PFSK-1 (cell line): ENCODE data around the gene FAM20C.

Source experiments
- FOXP2 ChIP-seq: optimal IDR thresholded peaks from 2 replicates; pipeline ENCODE3; 2011; ENCODE audit warnings: borderline replicate concordance, control low read depth, inconsistent platforms; ENCODE audit not compliant: insufficient read depth; ENCODE audit errors: extremely low read length, extremely low read depth
- POLR2AphosphoS5 ChIP-seq: IDR thresholded peaks from 2 replicates; pipeline ENCODE4 v1.6.1; 2012; ENCODE audit warnings: low read depth, mild to moderate bottlenecking, control low read depth, low read length, moderate library complexity
- REST ChIP-seq, 2 experiments: IDR thresholded peaks; 2 replicates each; pipeline versions ENCODE4 v1.6.1 to v1.8.0; 2011 to 2012; ENCODE audit warnings: low read depth in 2 of 2, low read length in 2 of 2, control low read depth in 1 of 2, inconsistent platforms in 1 of 2, mild to moderate bottlenecking in 1 of 2, moderate library complexity in 1 of 2; ENCODE audit not compliant: insufficient read depth in 1 of 2
- SIN3A ChIP-seq: IDR thresholded peaks from 2 replicates; pipeline ENCODE4 v1.6.1; 2012; ENCODE audit warnings: mild to moderate bottlenecking, low read length, moderate library complexity, borderline replicate concordance; ENCODE audit not compliant: insufficient read depth
- TAF1 ChIP-seq: IDR thresholded peaks from 2 replicates; pipeline ENCODE4 v1.6.1; 2012; ENCODE audit warnings: low read length, control low read depth, borderline replicate concordance; ENCODE audit not compliant: insufficient read depth

The FAM20C gene

GRCh38 chr7:298743-299142 lies 106.4 kb downstream of the FAM20C start:
- TF ChIP-seq FOXP2 (no peak), TAF1 (no peak), REST (IDR thresholded peaks at IDR 0.05; ENCODE audit: insufficient read depth in 1 of 2, low read depth in 2 of 2, low read length in 2 of 2) (no peak), POLR2AphosphoS5 (no peak), SIN3A (no peak)

- TF ChIP-seq TAF1, result no peak
- no peak for TF ChIP-seq REST (IDR thresholded peaks at IDR 0.05; ENCODE audit: insufficient read depth in 1 of 2, low read depth in 2 of 2, low read length in 2 of 2)
- no peak for TF ChIP-seq SIN3A
- TF ChIP-seq FOXP2, result no peak
- no peak for TF ChIP-seq POLR2AphosphoS5
Observed at GRCh38 chr7:299169-299568, 106.8 kb downstream of the FAM20C start.

- no peak for TF ChIP-seq SIN3A
- no peak for TF ChIP-seq REST (IDR thresholded peaks at IDR 0.05; ENCODE audit: insufficient read depth in 1 of 2, low read depth in 2 of 2, low read length in 2 of 2)
- TF ChIP-seq TAF1, result no peak
- no peak for TF ChIP-seq FOXP2
Observed at GRCh38 chr7:299628-300027, 107.3 kb downstream of the FAM20C start.

- TF ChIP-seq POLR2AphosphoS5, result no peak
- no peak for TF ChIP-seq TAF1
- no peak for TF ChIP-seq SIN3A
- no peak for TF ChIP-seq REST (IDR thresholded peaks at IDR 0.05; ENCODE audit: insufficient read depth in 1 of 2, low read depth in 2 of 2, low read length in 2 of 2)
- no peak for TF ChIP-seq FOXP2
Observed at GRCh38 chr7:300048-300447, 107.7 kb downstream of the FAM20C start.

- TF ChIP-seq POLR2AphosphoS5 (no peak), FOXP2 (no peak), SIN3A (no peak), TAF1 (no peak), REST (IDR thresholded peaks at IDR 0.05; ENCODE audit: insufficient read depth in 1 of 2, low read depth in 2 of 2, low read length in 2 of 2) (no peak)
Observed at GRCh38 chr7:300546-301290, 108.3 kb downstream of the FAM20C start.
